A673 (cell line): Measurements from ENCODE around the gene CLPSL1. TPM values are rescaled to one million over a fixed set of nuclear protein-coding genes. Genes with fewer than 3 reads are reported as not detected.

ENCODE experiments used
- BruUV-seq: library from RNA; stranded (reverse); fragments of 400-500 nt; replicated peaks from 2 replicates; lab custom pipeline; 2021; lab: Mats Ljungman, UMichigan
- CTCF ChIA-PET: fragments of 300-600 bp; sonication (Branson Sonifier 250); formaldehyde crosslinking; loops from one replicate; lab custom pipeline; 2022; ENCODE audit warnings: antibody characterized with exemption; lab: Charles Lee
- POLR2A ChIA-PET: fragments of 300-600 bp; sonication (Branson Sonifier 250); formaldehyde crosslinking; loops from one replicate; lab custom pipeline; 2022; ENCODE audit warnings: antibody characterized with exemption; ENCODE audit not compliant: low non-redundant PET; lab: Charles Lee
- DNase-seq: peaks from one replicate; pipeline ENCODE4 v3.0.0-alpha.2; 2015; ENCODE audit warnings: low spot score
- H3K27ac ChIP-seq: fragments of 200-600 bp; sonication (generic); 2 replicates; pipeline ENCODE4 v1.5.1; 2016; ENCODE audit warnings: mixed run types, low read depth, mild to moderate bottlenecking, mixed read lengths, antibody characterized with exemption, low read length; ENCODE audit not compliant: poor library complexity, severe bottlenecking
- H3K27me3 ChIP-seq: fragments of 200-600 bp; sonication (generic); replicated peaks from 2 replicates; pipeline ENCODE4 v1.6.1; 2017; ENCODE audit warnings: mixed run types, low read depth, mild to moderate bottlenecking, mixed read lengths, antibody characterized with exemption, low read length; ENCODE audit not compliant: insufficient read depth, poor library complexity
- H3K36me3 ChIP-seq: fragments of 200-600 bp; sonication (generic); 2 replicates; pipeline ENCODE4 v1.6.1; 2016; ENCODE audit warnings: mixed run types, mild to moderate bottlenecking, mixed read lengths, antibody characterized with exemption, low read length; ENCODE audit not compliant: insufficient read depth, poor library complexity, severe bottlenecking
- H3K4me1 ChIP-seq: fragments of 200-600 bp; sonication (generic); 2 replicates; pipeline ENCODE4 v1.6.1; 2017; ENCODE audit warnings: mixed run types, mild to moderate bottlenecking, mixed read lengths, antibody characterized with exemption, low read length; ENCODE audit not compliant: insufficient read depth, poor library complexity, severe bottlenecking
- H3K4me3 ChIP-seq: fragments of 200-600 bp; sonication (generic); 2 replicates; pipeline ENCODE4 v1.5.1; 2016; ENCODE audit warnings: low read depth, mixed run types, mild to moderate bottlenecking, mixed read lengths, low read length; ENCODE audit not compliant: poor library complexity, severe bottlenecking
- H3K9me3 ChIP-seq: fragments of 200-600 bp; sonication (generic); 2 replicates; pipeline ENCODE4 v1.6.1; 2016; ENCODE audit warnings: mixed run types, low read depth, mild to moderate bottlenecking, mixed read lengths, antibody characterized with exemption, low read length; ENCODE audit not compliant: poor library complexity, severe bottlenecking
- EZH2 ChIP-seq: fragments of 200-600 bp; sonication (generic); IDR thresholded peaks from 2 replicates; pipeline ENCODE4 v1.6.1; 2017; ENCODE audit warnings: borderline replicate concordance, low read depth, mild to moderate bottlenecking, mixed read lengths, antibody characterized with exemption, low read length; ENCODE audit not compliant: poor library complexity, severe bottlenecking
- intact Hi-C: fragments of 100-400 bp; cut with micrococcal nuclease; formaldehyde crosslinking; loops from one replicate; pipeline ENCODE4 v1.10.0; 2022; ENCODE audit not compliant: unreplicated experiment
- total RNA-seq: library from RNA; stranded (reverse); gene quantifications from 2 replicates; pipeline ENCODE4 v1.2.3, GENCODE V29; 2021
- TF ChIP-seq, protein P1 (sequence below): fragments of 300-800, 200-600 bp; sonication (generic); conservative IDR thresholded peaks from 2 replicates; pipeline ENCODE4 v1.5.1; 2017; ENCODE audit warnings: low read depth, mild to moderate bottlenecking, antibody characterized with exemption, low read length, moderate library complexity, mixed read lengths

CLPSL1 gene
- total RNA-seq, 1 experiment from 2014 or later: not detected

GRCh38 chr6:35736253-35736894 is 44.4 kb upstream of the CLPSL1 start:
- peaks cover 17% of the 10 kb centered on the region for H3K4me1 ChIP-seq
- no peak overlapping the region for H3K4me3 ChIP-seq
- no peak overlapping the region for H3K27ac ChIP-seq
- TF ChIP-seq, protein P1, sequence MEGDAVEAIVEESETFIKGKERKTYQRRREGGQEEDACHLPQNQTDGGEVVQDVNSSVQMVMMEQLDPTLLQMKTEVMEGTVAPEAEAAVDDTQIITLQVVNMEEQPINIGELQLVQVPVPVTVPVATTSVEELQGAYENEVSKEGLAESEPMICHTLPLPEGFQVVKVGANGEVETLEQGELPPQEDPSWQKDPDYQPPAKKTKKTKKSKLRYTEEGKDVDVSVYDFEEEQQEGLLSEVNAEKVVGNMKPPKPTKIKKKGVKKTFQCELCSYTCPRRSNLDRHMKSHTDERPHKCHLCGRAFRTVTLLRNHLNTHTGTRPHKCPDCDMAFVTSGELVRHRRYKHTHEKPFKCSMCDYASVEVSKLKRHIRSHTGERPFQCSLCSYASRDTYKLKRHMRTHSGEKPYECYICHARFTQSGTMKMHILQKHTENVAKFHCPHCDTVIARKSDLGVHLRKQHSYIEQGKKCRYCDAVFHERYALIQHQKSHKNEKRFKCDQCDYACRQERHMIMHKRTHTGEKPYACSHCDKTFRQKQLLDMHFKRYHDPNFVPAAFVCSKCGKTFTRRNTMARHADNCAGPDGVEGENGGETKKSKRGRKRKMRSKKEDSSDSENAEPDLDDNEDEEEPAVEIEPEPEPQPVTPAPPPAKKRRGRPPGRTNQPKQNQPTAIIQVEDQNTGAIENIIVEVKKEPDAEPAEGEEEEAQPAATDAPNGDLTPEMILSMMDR: peak; percentile 92
- no peak for TF ChIP-seq EZH2
- BruUV-seq: no TSS peak
- peak; percentile 86 for DNase-seq
- POLR2A ChIA-PET: no interaction called here
- intact Hi-C loops: loop anchor here (1.0 to 10.0 kb wide), 2 partner anchors 153 to 358 kb away; no protein-coding TSS in a partner anchor
- no peaks in the 10 kb centered on the region for H3K27me3 ChIP-seq
- CTCF ChIA-PET: interaction anchor here (0.5 to 2.9 kb wide), 12 partner anchors 9 to 299 kb away, joined by 3 to 52 read pairs (median 6); partner anchors contain the start of gene FKBP5
- no peaks in the 10 kb centered on the region for H3K36me3 ChIP-seq
- H3K9me3 ChIP-seq: no peaks in the 10 kb centered on the region

- H3K4me1 ChIP-seq: peaks cover 17% of the 10 kb centered on the region
- H3K4me3 ChIP-seq: no peak within 1 kb of the TSS
- no peaks in the 10 kb centered on the region for H3K36me3 ChIP-seq
- no peaks in the 10 kb centered on the region for H3K9me3 ChIP-seq
- ChIA-PET CTCF (interaction anchor here (0.5 to 2.9 kb wide), 16 partner anchors 9 to 214 kb away, joined by 3 to 52 read pairs (median 5); partner anchors contain the start of gene FKBP5), POLR2A (no interaction called here)
- BruUV-seq: no TSS peak
- no peak for DNase-seq
- no peaks in the 10 kb centered on the region for H3K27me3 ChIP-seq
- H3K27ac ChIP-seq: no peak within 1 kb of the TSS
- intact Hi-C loops: loop anchor here (1.0 to 10.0 kb wide), 3 partner anchors 154 to 358 kb away; no protein-coding TSS in a partner anchor
- TF ChIP-seq EZH2: no peak
- TF ChIP-seq, protein P1: no peak
Observed at GRCh38 chr6:35736982-35737412, 43.8 kb upstream of the CLPSL1 start, which contains the start of gene ARMC12. Gene ARMC12 (plus strand): TSS chr6:35737032. CDS start chr6:35737109, 77 bp downstream.

DNA sequence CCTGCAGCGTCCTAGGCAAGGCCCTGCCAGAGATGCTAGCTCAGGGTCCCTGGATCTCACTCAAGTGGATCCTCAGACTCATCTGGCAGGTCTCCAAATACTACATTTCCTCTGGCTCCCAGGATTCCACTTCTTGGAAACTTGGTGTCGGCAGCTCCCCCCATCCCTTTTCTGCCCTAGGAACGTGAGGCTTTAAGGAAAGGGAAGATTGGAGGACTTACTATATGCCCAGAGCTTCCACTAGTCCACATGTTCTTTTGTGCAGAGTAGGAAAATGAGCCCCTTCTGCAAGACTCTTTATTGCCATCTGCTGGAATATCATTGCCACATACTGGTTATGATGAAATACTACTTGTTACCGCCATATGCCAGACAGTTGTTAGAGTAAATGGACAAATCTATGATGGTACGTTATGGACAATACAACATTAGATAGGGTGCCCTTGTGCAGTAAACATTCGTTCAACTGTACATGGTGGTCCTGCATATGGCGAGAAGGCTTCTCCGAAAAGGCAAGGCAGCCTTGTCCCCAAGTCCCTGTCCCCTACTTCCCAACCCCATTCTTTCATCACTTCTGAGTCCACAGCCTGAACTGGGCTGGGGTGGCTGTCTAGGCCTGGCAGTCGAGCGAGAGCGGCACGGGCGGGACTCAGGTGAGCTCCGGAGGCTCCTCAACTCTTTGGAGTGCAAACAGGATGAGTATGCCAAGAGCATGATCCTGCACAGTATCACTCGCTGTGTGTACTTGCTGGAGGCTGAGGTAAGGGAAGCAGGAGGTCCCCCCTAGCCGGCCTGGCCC is 43.2 kb upstream of the CLPSL1 start:
- peaks cover 12% of the 10 kb centered on the region for H3K4me1 ChIP-seq
- no peak overlapping the region for H3K27ac ChIP-seq
- POLR2A ChIA-PET: no interaction called here

More for the DNA sequence above, 43.2 kb upstream of the CLPSL1 start:
- intact Hi-C loops: loop anchor here (1.0 to 10.0 kb wide), 2 partner anchors 214 to 357 kb away; no protein-coding TSS in a partner anchor
- no TSS peak for BruUV-seq
- TF ChIP-seq EZH2: no peak
- TF ChIP-seq, protein P1: peak; percentile 77
- CTCF ChIA-PET: interaction anchor here (0.6 to 2.9 kb wide), 11 partner anchors 10 to 215 kb away, joined by 3 to 52 read pairs (median 5); no protein-coding TSS in a partner anchor
- H3K27me3 ChIP-seq: no peaks in the 10 kb centered on the region
- H3K4me3 ChIP-seq: no peak overlapping the region
- no peaks in the 10 kb centered on the region for H3K36me3 ChIP-seq
- H3K9me3 ChIP-seq: no peaks in the 10 kb centered on the region
- DNase-seq: peak; percentile 89
